ENCODE results near the gene MBL2.

Gene MBL2

DNA sequence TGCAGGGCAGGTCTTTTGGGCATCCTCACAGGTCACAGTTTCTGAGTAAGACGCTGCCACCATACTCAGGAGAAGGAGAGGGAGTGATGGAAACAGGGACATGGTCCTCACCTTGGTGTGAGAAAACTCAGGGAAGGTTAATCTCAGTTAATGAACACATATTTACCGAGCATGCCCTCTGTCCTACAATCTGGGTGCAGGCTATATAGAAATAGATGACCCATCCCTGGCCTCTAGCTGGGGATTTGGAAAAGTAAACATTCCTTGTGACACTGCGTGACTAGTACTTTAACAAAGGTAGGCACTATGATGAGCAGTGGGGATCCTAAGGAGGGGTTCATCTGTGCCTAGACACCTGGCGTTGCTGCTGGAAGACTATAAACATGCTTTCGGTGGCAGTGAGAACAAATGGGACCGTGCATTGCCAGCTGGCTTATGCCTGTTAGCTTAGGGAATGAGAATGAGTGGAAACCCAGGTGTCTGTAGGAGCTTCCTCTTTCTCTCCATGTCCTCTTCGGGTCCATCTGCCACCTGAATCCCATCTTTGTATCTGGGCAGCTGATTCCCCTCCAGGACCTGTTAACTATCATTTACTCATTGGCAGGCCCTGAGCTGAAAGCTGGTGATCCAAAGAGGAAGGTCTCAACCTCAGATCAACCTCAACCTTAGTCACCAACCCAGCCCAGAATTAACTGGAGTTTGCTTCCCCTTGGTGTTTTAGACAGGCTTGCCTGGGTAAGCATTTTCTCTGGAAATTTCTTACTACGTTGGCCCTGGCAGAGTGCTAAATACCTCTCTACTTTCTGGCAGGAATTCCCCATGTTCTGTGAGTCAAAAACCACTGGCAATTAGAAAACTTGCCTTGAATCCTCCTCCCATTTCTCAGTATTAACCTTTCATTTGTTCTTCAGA is 794 bp downstream of the MBL2 start:
- DNase-seq: no peak

DNA sequence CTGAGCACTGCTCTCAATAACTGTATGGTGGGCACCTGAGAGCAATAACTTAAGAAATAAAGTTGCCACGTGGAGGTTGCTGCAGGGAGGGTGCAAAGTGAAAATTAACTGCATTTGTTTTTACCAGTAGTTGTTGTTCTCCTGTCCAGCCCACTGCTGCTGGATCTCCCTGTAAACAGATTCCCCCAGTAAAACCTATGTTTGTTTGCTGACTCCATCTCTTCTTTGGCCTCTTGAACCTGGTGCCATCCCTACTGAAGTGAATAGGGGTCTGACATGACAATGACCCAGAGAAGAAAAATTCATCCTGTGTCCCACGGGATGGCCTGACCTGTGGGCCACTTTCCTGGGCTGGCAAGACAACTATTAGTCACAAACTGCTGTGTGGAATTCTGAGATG is 1.7 kb downstream of the MBL2 start:
- no peak for DNase-seq

DNA sequence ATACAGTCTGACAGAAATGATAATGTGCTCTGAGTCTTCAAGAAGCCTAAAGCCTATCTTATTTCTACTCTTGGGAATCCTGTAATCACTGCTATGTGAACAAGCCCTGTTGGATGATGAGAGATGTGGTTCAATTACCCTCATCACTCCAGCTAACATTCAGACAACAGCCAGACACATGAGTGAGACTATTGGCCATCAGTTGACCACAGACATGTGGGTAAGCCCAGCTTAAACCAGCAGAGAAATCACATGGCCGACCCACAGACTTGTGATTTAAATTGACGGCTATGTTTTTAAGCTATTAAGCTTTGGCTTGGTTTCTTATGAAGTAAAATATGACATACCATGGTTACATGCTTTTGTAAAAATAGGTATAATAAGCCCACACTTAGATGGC is 2.6 kb downstream of the MBL2 start:
- DNase-seq: no peak

DNA sequence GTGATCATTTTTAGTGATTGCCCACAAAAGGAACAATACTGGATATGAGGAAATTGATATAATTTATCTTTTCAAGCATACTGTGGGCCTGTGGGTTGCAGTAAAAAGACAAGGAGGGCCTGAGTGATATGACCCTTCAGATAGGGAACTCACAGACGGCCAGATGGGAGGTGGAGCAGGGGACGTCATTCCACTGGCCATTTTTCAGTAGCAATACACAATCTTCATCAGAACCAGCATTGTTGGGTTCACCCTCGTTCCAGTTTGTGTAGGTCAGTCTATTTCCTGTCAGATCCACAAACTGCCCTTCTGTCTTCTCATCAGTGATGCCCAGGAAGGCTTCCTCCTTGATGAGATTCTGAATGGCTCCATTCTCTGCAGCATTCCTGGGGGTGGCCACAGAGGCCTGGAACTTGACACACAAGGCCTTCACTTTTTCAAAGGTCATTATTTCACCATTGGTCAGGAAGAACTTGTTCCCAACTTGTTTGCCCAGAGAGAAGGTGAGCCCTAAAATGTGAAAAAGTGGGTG is 4.5 kb downstream of the MBL2 start:
- DNase-seq: no peak

DNA sequence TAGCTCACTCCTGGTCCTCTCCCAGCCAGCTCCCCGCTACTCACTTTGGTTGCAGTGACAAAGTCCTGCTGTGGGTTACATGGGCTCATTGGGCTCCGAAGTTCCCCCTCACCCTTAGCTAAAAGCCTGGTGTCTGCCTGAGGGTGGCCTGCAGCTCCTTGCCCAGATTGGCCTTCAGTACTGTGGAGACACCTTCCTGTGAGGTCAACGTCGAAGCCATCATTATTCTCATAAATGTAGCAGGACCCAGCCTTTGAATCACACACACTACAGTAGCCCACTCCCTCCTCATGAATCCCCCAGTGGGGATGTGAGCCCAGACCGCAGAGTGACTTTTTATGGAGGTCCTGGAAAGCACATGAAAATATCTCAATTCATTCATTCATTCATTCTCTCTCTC is 10.5 kb downstream of the MBL2 start:
- DNase-seq: no peak

DNA sequence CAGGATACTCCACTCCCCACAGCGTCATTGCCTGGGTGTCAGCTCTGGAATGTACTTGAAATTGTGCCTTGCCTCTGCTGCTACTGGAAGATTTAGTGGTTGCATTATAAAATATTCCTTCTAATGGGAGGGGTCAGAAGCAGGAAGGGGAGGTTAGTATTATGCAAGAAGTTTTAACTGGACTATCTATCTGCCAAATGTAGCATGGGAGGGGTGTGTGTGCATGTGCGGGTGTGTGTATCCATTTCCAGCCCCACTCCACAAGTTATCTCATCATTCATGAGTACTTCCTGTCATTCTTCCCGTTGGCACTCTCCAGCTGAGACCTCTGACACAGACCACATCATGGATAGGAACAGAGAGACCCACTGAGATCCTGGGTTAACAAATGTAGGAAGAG is 13.4 kb downstream of the MBL2 start:
- no peak for DNase-seq

DNA sequence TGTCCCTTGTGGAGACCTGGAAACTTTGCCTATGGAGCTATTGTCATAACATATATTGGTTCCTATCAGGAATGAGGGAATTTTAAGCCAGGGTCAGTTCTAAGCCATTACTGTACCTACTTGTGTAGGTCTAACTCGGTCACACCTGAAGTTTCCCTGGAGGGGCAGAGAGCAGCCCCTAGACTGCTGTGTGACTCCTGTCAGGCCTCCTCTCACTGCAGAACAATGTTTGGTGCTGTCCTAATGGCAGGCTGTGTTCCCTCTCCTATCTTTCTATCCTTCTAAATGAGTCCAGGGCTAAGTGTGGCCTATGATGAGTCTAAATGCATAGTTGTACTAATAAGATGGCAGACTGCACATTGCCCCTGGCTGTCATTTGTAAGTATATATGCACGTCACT is 14.2 kb downstream of the MBL2 start:
- DNase-seq: no peak

DNA sequence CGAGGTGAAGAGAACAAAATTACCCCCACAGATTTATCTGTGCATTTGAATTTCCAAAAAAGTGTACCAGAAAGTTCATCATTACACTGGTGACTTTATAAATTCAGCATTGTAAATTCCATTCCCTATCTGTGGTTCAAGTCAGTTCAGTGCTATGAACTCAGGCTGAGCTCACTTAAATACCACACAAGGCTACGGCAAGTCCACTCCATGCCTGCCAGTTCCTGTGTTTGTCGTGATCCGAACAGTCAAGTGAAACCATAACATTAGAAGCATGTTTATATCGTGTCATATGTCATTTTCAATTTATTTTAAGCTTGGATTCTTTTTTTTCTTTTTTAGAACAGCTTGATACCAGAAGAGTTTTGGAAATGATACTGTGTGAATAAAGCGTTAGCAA is 14.8 kb downstream of the MBL2 start:
- DNase-seq: no peak

DNA sequence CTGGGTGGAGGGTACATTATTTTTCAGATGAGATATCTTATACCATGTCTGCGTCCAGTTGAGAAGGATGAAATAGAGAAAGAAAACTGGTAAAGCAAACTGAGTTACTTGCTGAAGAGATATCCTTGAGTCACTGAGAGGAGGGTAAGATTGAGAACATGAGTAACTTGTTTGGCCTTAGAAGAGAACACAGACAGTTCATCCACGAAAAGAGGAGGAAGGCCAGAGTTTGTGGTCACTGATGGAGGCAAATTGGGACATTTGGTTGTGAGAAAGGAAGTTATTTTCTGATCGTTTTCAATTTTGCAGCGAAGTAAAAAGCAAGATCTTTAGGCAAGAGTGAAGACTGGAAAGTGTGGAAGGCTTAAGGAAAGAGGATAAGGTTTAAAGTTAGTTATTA is 15.6 kb downstream of the MBL2 start:
- DNase-seq: no peak

DNA sequence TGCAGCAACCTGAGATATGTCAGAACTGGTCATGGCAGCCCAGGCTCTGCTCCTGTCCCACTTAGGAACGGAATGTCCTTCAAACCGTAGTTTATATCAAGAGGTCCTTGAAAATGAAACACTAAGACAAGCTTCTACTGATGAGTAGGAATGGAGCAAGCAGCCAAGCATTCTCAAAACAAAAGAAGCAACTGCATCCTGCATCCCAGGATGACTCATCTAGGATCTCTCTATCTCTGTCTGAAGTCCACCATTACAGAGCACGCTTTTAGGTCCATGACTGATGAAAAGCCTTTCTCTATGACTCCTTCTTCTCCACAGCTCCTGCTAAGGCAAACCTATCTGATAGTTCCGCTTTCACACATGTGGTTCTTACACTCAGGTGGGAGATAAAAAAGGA is 16.3 kb downstream of the MBL2 start:
- DNase-seq: no peak

DNA sequence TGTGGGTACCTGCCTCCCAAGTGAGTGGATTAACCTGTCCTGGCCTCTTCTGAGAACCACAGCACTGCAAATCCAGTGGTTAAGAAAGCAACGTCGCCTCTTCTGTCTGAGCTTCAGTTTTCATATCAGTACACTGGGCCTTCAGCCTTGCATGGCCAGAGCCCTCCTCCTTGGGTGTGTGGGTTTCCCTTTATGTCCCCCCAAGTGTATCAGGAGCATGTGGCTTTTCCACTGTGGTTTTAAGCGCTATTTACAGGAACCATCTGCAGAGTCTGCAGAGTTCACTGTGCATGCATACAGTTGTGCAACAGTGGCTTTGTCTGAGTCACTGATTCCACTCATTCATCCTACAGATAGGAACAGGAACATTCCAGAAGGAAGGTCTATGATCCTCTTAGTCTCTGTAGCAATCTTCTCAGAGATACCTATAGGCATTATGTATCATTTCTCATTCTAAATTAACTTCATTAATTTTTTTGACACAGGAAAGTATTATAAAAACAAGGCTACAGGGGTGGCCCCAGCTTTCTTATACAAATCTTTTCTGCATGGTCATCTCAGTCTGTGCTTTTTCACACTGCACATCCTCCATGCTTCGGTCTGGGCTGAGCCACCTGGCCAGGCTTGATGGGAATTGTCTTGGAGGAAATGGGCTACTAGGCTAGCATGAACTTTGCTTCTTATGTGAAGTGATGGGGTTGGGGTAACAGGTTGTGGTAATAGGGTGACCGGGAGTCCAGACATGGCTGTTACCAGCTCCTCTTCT is 17.1 kb downstream of the MBL2 start:
- no peak for DNase-seq

DNA sequence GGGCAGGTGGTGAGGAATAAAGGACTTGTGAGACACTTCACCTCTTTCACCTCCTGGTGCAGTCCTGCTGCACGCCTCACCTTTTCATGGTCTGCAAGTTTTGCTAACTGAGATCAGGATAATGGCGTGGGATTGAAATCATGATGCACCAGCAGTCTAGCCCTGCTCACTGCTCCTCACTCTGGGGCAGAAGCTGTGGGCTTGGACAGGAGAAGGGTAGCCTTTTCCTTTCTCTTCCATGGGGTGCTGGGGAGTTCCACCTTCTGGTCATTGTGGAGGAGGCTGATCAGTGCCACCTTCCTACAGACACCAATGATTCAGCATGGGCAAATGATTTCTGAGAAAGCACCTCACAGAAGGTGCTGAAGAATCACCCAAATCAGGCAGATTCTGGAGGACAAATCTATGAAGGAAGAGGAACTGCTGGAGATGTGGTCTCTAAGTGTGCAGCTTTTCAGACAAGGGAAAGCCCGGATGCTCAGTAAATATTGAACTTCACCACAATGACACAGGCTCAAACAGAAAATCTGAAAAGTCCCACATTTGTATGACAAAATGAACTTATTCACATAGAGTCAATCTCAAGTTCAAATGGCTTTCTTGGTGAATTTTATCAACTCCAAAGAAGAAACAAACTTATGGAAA is 19.7 kb downstream of the MBL2 start:
- DNase-seq: no peak

DNA sequence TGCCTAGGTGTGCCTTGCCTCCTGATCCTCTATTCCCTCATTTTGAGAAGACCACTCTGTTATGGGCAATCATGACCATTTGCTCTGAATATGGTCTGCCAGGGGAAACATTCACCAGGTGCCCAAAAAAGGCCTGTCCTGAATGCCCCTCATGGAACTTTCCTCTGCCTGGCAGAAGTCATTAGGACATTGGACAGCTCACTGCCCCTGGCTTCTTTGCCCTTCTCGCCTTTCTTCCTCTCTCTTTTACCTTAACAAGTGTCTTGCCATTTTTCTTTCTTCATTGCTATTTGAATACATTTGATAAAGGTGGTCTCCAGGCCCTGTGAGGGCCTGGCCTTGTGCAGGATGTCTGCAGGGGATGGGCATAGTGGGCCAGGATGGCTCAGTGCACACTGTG is 20.3 kb downstream of the MBL2 start:
- DNase-seq: no peak

DNA sequence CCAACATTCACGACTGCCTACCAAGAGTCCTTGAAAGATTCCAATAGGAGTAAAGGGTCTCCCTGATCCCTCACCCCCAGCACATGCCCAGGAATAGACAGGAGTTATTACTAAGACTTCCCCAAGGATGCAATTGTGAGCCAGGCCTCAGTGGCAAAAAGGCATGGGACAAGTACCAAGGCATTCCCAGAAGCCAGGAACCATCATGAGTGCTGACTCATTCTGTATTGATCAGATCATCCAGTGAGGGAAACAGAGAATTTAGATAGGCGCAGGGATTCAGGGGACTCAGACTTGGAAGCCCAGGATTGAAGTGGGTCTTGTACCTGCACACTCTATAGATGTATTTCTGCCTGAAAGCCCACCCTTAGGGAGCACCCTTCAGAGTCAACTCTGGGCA is 21.2 kb downstream of the MBL2 start:
- DNase-seq: no peak

DNA sequence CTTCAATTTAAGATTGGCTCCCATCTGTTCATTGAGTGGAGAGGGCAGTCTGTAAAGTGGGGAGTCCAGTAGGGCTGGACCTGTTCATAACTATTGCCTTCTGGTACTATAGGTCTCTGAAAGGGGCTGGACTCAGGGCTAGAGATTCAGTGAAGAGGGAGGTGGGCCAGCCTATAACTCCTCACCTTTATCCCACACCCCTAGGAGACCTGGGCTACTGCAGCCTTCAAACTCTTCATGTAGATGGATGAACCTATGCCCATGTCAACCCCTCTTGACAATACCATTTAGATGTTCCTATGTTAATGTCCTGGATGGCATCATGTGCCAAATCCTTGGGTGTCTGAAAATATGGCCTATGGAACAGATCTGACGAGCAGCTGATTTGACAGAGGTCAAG is 22.0 kb downstream of the MBL2 start:
- no peak for DNase-seq

DNA sequence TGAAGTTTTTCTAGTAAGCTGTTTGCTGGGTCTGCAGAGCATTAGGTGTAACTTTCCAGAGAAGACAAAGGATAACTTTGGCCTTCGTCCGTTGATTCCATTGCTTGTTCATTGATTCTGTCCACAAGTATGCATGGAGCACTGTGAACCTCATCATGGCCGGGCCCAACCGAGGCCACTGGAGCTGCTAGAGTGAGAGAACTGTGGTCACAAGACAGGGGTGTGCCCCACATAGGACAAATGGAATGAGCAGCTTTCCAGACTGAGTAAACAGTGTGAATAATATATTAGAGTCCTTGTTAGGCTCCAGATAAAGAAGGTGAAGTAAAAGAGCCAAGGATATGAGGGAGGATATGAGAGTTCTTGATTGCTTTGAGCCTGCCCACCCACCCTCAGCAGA is 24.9 kb downstream of the MBL2 start:
- DNase-seq: no peak

DNA sequence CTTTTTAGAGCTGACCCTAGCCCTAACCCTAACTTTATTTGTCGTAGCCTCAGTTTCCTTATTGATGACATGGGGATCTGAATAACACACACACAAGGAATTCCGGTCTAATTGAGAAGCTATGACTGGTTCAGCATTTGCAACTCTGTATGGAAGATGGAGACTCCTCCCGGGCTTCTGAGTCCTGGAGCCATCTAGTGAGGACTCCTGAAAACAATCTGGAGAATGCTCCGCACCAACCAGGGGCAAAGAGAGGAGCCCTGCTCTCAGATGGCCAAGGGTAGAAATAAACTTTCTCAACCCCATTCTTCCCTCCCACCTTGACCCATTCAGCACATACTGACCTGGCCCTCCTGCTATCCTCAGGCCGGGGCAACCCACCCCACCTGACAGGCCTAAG is 26.4 kb downstream of the MBL2 start:
- DNase-seq: no peak

DNA sequence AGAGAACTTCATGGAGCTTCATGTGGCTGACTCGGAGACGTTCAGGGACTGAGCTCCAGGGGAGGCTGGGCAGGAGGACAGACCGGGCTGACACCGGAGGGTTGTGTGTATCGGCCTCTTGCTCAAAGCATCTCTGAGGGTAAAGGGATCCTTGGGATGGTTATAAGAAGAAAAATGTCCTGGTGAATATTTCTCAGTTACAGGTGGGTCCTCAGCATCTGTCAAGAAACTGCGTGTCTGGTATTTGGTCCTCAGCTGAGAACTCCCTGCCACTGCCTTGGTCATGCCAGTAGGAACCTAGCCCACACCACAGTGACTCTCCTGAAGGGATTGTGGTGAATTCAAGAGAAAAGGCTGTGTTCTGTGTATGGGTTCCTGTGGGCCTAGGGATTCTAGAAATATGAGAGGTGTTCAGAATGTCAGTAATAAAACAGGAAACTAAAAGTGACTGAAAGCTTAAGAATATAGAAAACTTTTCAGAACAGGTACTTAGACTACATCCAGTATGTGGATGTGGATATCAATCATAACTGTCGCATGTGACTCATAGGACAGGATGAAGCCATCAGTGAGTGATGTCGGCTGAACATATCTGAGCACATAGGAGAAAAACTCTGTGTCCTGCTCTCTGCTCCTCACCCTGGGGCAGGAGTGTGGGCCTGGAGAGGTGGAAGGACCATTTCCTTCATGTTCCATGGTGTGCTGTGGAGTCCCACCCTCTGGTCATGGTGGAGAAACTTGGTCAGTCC is 28.4 kb downstream of the MBL2 start:
- DNase-seq: no peak

DNA sequence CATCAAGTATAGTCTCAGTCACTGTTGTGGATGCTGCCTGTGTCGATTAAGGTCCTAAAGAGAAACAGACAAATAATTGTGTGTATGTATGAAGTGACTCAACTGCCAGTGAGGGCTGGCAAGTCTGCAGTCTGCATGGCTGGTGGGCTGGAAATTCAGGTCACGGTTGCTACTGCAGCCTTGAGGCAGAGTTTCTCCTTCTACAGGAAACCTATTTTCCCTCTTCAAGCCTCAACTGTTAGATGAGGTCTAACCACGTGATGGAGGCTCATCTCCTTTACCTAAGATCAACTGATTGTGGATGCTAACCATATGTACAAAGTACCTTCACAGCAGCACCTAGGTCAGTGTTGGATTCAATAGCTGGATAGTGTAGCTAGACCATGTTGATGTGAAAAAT is 29.9 kb downstream of the MBL2 start:
- no peak for DNase-seq

DNA sequence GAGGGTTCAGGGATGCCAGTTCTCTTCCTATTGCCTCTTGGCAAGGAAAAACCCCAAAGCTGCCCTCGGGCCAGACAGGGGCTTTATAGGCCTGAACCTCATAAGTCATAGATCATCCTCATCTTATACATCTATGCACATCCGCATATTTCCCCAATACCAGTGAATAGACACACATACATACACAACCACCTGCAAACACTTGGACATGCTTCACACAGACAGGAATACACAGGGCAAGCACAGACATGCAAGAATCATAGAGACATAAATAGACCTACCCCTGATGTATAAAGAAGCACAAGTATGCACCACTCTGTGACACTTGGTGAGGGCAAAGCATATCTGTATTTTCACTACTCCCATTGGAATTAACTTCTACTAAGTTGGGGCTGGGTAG is 30.7 kb downstream of the MBL2 start:
- DNase-seq: no peak

DNA sequence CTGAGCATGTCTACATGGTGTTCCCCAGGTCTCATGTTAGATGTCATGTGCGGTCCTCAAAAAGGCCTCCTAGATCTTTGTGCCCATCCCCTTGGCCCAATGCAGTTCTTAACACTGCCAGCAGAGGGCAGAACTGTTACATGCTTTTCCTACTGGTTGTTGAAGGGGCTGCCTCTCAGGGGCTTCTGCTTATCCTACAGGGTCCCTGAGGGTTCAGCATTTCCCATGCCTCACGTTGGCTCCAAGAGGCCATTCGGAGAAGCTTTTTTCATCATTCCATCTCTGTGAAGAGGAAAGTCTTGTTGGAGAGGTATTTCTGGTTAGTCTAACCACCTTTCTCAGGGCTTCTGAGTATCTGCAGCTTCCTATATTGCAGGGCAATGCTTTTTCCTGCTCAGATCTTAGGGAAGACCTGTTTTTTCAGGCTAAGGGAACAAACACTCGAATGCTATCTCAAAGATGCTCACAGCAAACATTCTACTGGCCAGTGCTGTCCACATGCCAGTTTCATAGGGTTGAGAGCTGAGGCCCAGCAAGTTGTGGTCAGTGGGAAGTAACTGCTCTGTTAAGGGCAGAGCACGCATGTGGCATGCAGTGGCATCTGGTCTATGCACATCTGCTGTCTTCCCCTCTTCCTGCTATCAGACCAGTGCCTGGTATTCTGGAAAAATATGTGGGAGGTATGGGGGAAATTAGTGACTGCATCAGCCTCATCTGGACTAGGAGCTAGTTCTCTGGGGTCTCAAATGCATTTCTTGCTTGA is 31.5 kb downstream of the MBL2 start:
- DNase-seq: no peak

DNA sequence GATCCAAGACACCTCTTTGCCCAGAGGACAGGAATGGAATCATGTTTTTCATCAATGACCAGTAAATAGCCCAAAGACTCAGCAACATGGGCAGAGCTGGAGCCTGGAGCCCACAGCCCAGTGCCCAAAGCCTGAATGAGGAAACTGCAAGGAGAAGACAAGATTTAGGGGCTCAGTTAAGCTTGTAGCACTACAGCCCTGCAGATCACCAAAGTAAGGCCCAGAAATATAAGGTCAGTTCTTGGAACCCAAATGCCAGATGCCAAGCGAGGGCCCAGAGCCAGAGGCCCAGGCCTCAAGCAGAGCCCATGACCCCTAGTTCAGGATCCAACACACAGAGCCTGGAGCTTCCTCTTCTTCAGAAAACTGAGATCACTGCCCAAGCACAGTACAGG is 32.4 kb downstream of the MBL2 start:
- no peak for DNase-seq

All from NCI-H187 treated with DMSO at 0.1 percent for 48 hours (cell line).